Esophagus (tissue), 2 donors: ENCODE measurements around the gene CYB5A. TPM values are rescaled to one million over a fixed set of nuclear protein-coding genes. Genes with fewer than 3 reads are reported as not detected.
A peak's percentile ranks its signal among the peaks of the same experiment; 100 is the strongest.
"Not testable (repeated sequence)": the region's sequence is repeated elsewhere in the genome, so short reads cannot be mapped to it uniquely, and the experiment has no call there.

ENCODE experiments used
- H3K27ac ChIP-seq, 2 donors: one replicate each; pipeline ENCODE4 v1.5.1; 2013; ENCODE audit warnings: low read depth in 2 of 2, mild to moderate bottlenecking in 2 of 2, inconsistent platforms in 1 of 2, low read length in 1 of 2, moderate library complexity in 1 of 2
- H3K27me3 ChIP-seq, 2 donors: one replicate each; pipeline ENCODE4 v1.6.1; 2013; ENCODE audit warnings: low read length in 2 of 2, control low read depth in 1 of 2, mild to moderate bottlenecking in 1 of 2; ENCODE audit not compliant: insufficient read depth in 2 of 2, control insufficient read depth in 1 of 2
- H3K36me3 ChIP-seq, 2 donors: one replicate each; pipeline ENCODE4 v1.6.1; 2013; ENCODE audit warnings: low read length in 1 of 2; ENCODE audit not compliant: control insufficient read depth in 2 of 2, insufficient read depth in 2 of 2
- H3K4me1 ChIP-seq, 2 donors: one replicate each; pipeline ENCODE4 v1.6.1; 2013; ENCODE audit warnings: low read length in 1 of 2; ENCODE audit not compliant: control insufficient read depth in 2 of 2, insufficient read depth in 2 of 2
- H3K4me3 ChIP-seq, 2 donors: one replicate each; pipeline ENCODE4 v1.5.1; 2013; ENCODE audit warnings: low read length in 2 of 2, mild to moderate bottlenecking in 2 of 2, low read depth in 1 of 2, moderate library complexity in 1 of 2
- H3K9me3 ChIP-seq, 2 donors: one replicate each; pipeline ENCODE4 v1.6.1; 2013; ENCODE audit warnings: mild to moderate bottlenecking in 2 of 2, low read depth in 1 of 2, low read length in 1 of 2, moderate library complexity in 1 of 2; ENCODE audit not compliant: control insufficient read depth in 2 of 2, insufficient read depth in 1 of 2
- WGBS, 2 donors: extraction: QIAGEN DNeasy Blood & Tissue Kit; methylation state at CpG; one replicate each; pipeline ENCODE4 v1.1.7; 2013; 5-methylcytosine and 5-hydroxymethylcytosine counted together
- polyA plus RNA-seq, 2 donors: library from polyadenylated mRNA; stranded (reverse); fragments of 200-250 nt; gene quantifications; one replicate each; pipeline ENCODE4 v1.2.3, GENCODE V29; 2013
- donor health status: healthy with polysubstance abuse.
- donor health status: Bipolar disorder and iron deficiency.

CYB5A gene
- polyA plus RNA-seq, 2 donors = 37.0 to 81.5 TPM

DNA sequence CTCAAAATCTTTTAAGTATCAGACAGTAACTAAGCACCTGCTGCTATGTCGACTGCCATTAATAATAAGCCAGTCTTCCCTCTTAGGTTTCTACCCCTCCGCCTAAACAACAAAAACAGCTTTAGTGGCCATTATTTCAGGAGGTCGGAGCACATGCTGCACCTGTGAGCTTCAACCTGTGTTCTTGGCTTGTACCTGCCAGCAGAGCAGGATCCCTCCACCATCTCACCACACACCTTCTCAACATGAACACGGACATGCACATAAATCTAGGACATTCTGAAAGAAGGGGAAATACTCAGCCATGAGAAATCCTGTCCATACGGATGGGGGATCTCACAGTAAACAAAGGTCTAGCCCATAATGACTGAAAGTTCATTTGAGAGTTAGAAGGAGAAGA lies 3.7 kb downstream of the CYB5A start:
- H3K4me3 ChIP-seq = no peak overlapping the region
- H3K27me3 ChIP-seq = no peaks in the 10 kb centered on the region
- H3K4me1 ChIP-seq = peaks cover 0 to 6% of the 10 kb centered on the region in 2 donors
- 69 to 86% methylated on average over 5 of the region's 5 CpGs for WGBS, 2 donors
- H3K36me3 ChIP-seq = no peaks in the 10 kb centered on the region
- no peak overlapping the region for H3K27ac ChIP-seq
- no peaks in the 10 kb centered on the region for H3K9me3 ChIP-seq

DNA sequence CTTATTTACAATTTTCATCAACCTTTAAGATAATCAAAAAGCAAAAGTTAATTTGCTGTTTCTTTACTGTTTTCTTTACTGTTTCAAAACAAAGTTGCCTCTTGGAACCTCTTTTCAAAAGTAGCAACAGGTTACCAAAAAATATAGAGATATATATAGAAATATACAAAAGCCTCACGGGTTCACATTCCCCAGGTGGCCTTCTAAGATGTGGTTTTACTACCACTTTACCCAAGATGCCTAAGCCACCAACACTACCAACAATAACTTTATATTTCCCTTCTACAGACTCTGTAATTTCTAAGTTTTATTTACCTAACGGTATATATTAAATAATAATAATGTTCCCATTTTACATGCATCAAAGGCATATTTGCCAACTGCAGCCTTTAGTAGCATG lies 4.9 kb downstream of the CYB5A start:
- peaks cover 4 to 13% of the 10 kb centered on the region in 2 donors for H3K4me1 ChIP-seq
- H3K27ac ChIP-seq = no peak overlapping the region
- H3K36me3 ChIP-seq = no peaks in the 10 kb centered on the region
- no peaks in the 10 kb centered on the region for H3K9me3 ChIP-seq
- H3K27me3 ChIP-seq = no peaks in the 10 kb centered on the region
- H3K4me3 ChIP-seq = no peak overlapping the region
- 73 to 94% methylated on average over 2 of the region's 2 CpGs for WGBS, 2 donors

DNA sequence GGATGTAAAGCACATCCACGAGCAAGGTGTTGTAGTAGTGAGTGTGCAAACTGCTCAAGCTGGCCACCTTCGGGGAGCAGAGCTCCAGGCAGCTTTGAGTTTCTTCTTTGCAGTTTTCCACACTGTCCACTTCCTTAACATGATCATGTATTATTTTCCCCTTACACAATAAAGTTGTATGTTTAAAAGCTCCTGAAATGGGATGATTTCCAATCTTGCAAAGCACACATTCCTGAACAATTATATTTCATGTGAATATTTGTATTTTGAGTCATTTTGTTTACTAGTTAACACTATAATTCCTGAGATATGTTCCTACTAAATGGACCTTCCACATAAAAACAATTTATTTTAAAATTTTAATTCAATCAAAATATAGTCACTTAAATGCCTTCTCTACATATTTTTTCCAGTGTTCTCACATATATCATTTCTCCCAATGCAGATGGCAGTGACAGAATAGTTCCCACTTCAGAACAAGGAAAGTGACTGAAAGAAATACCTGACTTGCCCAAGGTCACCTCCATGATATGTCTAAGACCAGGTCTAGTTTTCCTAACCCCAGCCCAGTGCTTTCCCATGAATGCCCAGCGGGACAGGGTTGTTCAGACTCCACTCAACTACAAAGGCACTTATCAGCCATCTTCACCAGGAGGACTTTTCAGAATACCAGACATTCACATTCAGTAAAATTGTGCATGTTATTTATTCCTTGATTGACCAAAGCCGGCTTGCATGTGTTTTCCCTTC lies 5.5 kb downstream of the CYB5A start:
- Histone ChIP-seq H3K27ac (no peak overlapping the region), H3K9me3 (no peaks in the 10 kb centered on the region), H3K4me3 (no peak overlapping the region), H3K27me3 (no peaks in the 10 kb centered on the region), H3K4me1 (peaks cover 4 to 17% of the 10 kb centered on the region in 2 donors), H3K36me3 (no peaks in the 10 kb centered on the region)
- 66 to 88% methylated on average over 4 of the region's 4 CpGs for WGBS, 2 donors

DNA sequence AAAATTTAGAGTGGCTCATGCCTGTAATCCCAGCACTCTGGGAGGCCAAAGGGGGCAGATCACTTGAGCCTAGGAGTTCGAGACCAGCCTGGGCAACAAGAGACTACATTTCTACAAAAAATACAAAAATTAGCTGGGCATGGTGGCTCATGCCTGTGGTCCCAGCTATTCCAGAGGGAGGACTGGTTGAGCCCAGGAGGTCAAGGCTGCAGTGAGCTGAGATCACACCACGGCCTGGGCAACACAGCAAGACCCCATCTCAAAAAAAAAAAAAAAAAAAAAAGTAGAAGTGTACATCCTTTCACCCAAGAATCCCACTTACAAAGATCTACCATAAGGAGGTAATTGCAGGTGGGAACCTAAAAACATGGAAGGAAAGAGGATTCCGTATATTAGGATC lies 6.2 kb downstream of the CYB5A start:
- peaks cover 4 to 14% of the 10 kb centered on the region in 2 donors for H3K4me1 ChIP-seq
- not testable (repeated sequence) for H3K36me3 ChIP-seq, H3K27ac ChIP-seq, H3K27me3 ChIP-seq, H3K9me3 ChIP-seq, H3K4me3 ChIP-seq
- WGBS, 2 donors = 74 to 90% methylated on average over 3 of the region's 3 CpGs

DNA sequence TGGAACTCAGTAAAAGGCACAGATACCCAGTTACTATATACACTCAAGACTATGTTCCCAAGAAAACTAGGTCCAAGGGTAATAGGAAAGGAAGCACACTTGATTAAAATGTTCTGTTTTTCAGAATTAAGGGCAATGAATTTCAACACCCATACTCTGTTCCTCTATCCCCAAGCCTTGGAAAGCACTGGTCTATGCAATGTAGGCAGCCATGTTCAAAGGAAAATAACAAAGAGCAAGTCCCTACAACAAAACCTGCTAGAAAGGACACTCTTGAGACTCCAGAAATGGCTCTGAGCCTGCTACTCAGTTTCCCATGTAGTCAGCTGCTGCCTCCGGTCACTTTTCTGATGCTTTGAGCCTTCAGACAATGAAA lies 6.8 kb downstream of the CYB5A start:
- H3K27ac ChIP-seq = peak overlapping the region; percentile 57 to 81
- H3K4me1 ChIP-seq = peaks cover 4 to 14% of the 10 kb centered on the region in 2 donors
- WGBS, 2 donors = 95 to 96% methylated on average over 1 of the region's 1 CpG
- no peaks in the 10 kb centered on the region for H3K27me3 ChIP-seq
- H3K9me3 ChIP-seq = no peaks in the 10 kb centered on the region
- H3K36me3 ChIP-seq = no peaks in the 10 kb centered on the region
- no peak overlapping the region for H3K4me3 ChIP-seq

DNA sequence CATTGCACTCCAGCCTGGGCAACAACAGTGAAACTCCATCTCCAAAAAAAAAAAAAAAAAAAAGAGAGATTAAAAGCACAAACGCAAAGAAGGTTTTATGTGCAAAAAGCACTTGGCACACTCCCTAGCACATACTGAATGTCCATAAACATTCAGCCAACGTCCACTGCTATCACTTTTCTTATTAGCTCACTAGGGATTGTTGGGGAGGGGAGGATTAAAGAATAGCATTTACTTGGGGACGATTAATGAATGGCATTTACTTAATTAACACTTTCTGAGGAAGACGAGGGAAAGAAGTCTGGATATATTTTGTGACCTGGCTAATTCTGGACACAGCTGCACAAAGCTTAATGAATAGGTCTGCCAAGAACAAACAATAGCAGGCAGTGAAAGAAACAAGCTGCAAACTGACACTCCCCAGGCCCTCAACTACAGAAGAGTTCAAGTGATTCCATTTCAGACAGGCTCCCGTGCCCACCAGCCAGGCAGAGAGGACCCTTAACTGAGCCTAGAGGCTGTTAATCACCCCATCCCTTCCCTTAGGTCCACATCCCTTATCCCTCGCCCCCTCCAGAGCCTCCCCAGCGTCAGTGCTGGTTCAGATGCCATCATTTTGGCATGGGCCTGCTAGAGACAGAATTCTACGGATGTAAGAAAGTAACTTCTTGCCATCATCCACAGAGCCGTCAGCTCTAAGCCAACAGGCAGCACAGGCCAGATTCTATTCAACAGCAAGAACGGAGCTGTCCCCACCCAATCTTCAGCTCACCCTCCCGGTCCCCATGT lies 7.4 kb downstream of the CYB5A start:
- H3K4me1 ChIP-seq = peaks cover 4 to 14% of the 10 kb centered on the region in 2 donors

DNA sequence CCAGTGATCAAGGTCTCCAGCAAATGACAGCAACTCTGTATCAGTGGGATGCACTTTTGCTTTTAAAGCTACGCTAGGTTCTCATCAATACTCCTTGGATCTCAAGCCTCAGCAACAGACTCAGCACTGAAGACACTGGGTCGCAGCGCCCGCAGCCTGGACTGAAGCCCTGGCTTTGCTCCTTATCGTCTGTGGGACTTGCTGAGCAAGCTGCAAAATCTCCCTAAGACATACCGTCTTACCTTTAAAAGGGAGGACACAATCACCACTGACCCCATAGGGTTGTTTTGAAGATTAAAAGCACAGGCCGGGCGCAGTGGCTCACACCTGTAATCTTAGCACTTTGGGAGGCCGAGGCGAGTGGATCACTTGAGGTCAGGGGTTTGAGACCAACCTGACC lies 8.1 kb downstream of the CYB5A start:
- 73 to 83% methylated on average over 10 of the region's 10 CpGs for WGBS, 2 donors
- Histone ChIP-seq H3K4me1 (peaks cover 4 to 14% of the 10 kb centered on the region in 2 donors), H3K9me3 (no peaks in the 10 kb centered on the region), H3K4me3 (no peak overlapping the region), H3K36me3 (no peaks in the 10 kb centered on the region), H3K27ac (no peak overlapping the region), H3K27me3 (no peaks in the 10 kb centered on the region)

More for the DNA sequence above, 7.4 kb downstream of the CYB5A start:
- Histone ChIP-seq H3K9me3 (no peaks in the 10 kb centered on the region), H3K27ac (peak overlapping the region; percentile 57 to 81), H3K27me3 (no peaks in the 10 kb centered on the region), H3K4me3 (no peak overlapping the region), H3K36me3 (no peaks in the 10 kb centered on the region)
- WGBS, 2 donors = 45 to 51% methylated on average over 11 of the region's 11 CpGs

DNA sequence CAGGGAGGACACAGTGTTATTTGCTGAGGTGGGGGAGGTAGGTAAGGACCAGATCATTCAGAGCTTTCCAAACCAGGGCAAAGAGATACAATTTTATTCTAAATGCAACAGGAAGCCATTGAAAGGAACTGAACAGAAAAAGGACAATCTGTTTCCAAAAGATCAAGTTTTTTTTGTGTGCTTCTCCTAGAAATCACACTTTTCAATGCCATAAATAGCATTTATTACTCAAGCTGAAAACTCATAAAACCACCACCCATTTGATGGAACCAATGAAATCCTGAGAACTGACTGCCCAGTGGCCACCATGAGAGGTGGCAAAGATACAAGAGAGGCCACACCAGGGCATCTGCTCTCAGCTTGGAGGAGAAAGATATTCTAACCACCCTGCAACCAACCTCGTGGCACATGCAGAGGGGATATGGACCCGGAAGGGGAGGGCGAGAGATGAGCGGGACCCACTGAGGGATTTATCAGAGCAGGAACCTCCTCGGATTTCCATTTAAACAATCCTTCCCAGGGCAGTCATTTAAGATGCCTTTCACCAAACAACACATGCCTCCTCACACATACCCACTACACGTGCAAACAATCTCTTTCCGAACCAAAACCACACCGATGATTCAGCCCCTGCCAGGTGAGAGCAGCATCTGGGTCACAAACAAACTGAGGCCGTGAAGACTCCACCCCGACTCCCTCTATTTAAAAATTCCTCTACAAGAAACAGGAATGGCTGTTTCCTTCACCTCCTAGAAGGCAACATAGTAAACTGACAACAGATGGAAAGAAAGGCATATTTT lies 8.8 kb downstream of the CYB5A start:
- Histone ChIP-seq H3K9me3 (no peaks in the 10 kb centered on the region), H3K4me1 (peaks cover 4 to 18% of the 10 kb centered on the region in 2 donors), H3K27ac (no peak overlapping the region), H3K36me3 (no peaks in the 10 kb centered on the region), H3K27me3 (no peaks in the 10 kb centered on the region), H3K4me3 (no peak overlapping the region)
- 57 to 84% methylated on average over 10 of the region's 10 CpGs for WGBS, 2 donors

DNA sequence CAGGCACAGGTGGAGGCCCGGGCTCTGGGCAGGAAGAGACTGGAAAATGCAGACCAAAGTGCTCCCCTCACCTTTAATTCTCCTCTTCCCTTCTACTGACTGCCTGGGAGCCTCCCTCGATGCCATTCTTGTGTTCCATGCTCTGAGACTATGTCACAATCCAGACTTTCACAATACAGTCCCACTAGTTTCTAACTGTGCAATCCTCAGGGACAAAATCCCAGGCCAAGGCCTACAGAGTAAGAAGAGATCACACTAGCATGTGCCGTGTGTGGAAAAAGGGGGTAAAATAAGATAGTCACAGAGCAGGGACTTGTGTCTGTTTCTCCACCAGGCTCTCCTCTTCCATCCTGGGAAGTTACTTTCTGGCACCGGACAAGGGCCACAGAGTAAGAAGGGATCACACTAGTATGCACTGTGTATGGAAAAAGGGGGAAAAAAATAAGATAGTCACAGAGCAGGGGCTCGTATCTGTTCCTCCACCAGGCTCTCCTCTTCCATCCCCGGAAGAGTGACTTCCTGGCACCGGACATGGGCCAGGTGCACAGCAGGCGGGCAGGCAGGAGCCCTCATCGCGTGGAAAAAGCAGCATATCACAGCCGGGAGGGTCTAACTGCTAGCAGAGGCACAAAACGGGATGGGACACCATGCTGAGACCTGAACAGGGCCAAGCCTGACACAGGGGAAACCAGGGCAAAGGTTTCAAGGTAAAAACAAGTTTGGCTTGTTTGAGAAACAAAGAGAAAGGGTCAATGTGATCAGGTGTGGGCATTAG lies 9.6 kb downstream of the CYB5A start:
- H3K27ac ChIP-seq = peak overlapping the region in 1 of 2 donors; percentile 43

More for the DNA sequence above, 9.6 kb downstream of the CYB5A start:
- Histone ChIP-seq H3K36me3 (no peaks in the 10 kb centered on the region), H3K27me3 (no peaks in the 10 kb centered on the region), H3K9me3 (no peaks in the 10 kb centered on the region), H3K4me3 (no peak overlapping the region), H3K4me1 (peaks cover 4 to 18% of the 10 kb centered on the region in 2 donors)
- WGBS, 2 donors = 51 to 62% methylated on average over 12 of the region's 12 CpGs
